ENCODE data around the gene HS6ST2.

HS6ST2 gene

GRCh38 chrX:132853040-132853439, 105.4 kb downstream of the HS6ST2 start:
- in situ Hi-C loops (cut with MboI; ENCODE audit: low sequenced_read_pairs) = no loop called here

- in situ Hi-C loops (cut with MboI; ENCODE audit: low sequenced_read_pairs) = no loop called here
Measured at GRCh38 chrX:132848296-132848970, 110.0 kb downstream of the HS6ST2 start.

- in situ Hi-C loops (cut with MboI; ENCODE audit: low sequenced_read_pairs) = no loop called here
Measured at GRCh38 chrX:132843363-132843762, 115.1 kb downstream of the HS6ST2 start.

GRCh38 chrX:132842460-132843238, 115.8 kb downstream of the HS6ST2 start:
- in situ Hi-C loops (cut with MboI; ENCODE audit: low sequenced_read_pairs) = no loop called here

GRCh38 chrX:132837967-132838366, 120.5 kb downstream of the HS6ST2 start:
- in situ Hi-C loops (cut with MboI; ENCODE audit: low sequenced_read_pairs) = no loop called here

GRCh38 chrX:132837126-132837525, 121.3 kb downstream of the HS6ST2 start:
- in situ Hi-C loops (cut with MboI; ENCODE audit: low sequenced_read_pairs) = no loop called here

GRCh38 chrX:132836471-132836870, 122.0 kb downstream of the HS6ST2 start:
- in situ Hi-C loops (cut with MboI; ENCODE audit: low sequenced_read_pairs) = no loop called here

GRCh38 chrX:132834741-132835140, 123.7 kb downstream of the HS6ST2 start:
- in situ Hi-C loops (cut with MboI; ENCODE audit: low sequenced_read_pairs) = no loop called here

- in situ Hi-C loops (cut with MboI; ENCODE audit: low sequenced_read_pairs) = no loop called here
Measured at GRCh38 chrX:132834109-132834508, 124.3 kb downstream of the HS6ST2 start.

- in situ Hi-C loops (cut with MboI; ENCODE audit: low sequenced_read_pairs) = no loop called here
Measured at GRCh38 chrX:132833373-132833772, 125.1 kb downstream of the HS6ST2 start.

GRCh38 chrX:132831336-132831973, 127.0 kb downstream of the HS6ST2 start:
- in situ Hi-C loops (cut with MboI; ENCODE audit: low sequenced_read_pairs) = no loop called here

- in situ Hi-C loops (cut with MboI; ENCODE audit: low sequenced_read_pairs) = no loop called here
Measured at GRCh38 chrX:132822634-132823012, 135.8 kb downstream of the HS6ST2 start.

- in situ Hi-C loops (cut with MboI; ENCODE audit: low sequenced_read_pairs) = no loop called here
Measured at GRCh38 chrX:132821974-132822633, 136.3 kb downstream of the HS6ST2 start.

GRCh38 chrX:132820675-132821074, 137.8 kb downstream of the HS6ST2 start:
- in situ Hi-C loops (cut with MboI; ENCODE audit: low sequenced_read_pairs) = no loop called here

- in situ Hi-C loops (cut with MboI; ENCODE audit: low sequenced_read_pairs) = no loop called here
Measured at GRCh38 chrX:132819711-132820264, 138.6 kb downstream of the HS6ST2 start.

- in situ Hi-C loops (cut with MboI; ENCODE audit: low sequenced_read_pairs) = no loop called here
Measured at GRCh38 chrX:132818638-132819037, 139.8 kb downstream of the HS6ST2 start.

GRCh38 chrX:132815643-132816042, 142.8 kb downstream of the HS6ST2 start:
- in situ Hi-C loops (cut with MboI; ENCODE audit: low sequenced_read_pairs) = no loop called here

GRCh38 chrX:132810964-132811712, 147.3 kb downstream of the HS6ST2 start:
- in situ Hi-C loops (cut with MboI; ENCODE audit: low sequenced_read_pairs) = no loop called here

- in situ Hi-C loops (cut with MboI; ENCODE audit: low sequenced_read_pairs) = no loop called here
Measured at GRCh38 chrX:132810488-132810887, 147.9 kb downstream of the HS6ST2 start.

GRCh38 chrX:132809581-132809980, 148.8 kb downstream of the HS6ST2 start:
- in situ Hi-C loops (cut with MboI; ENCODE audit: low sequenced_read_pairs) = no loop called here

Measured in HL-60/S4 (cell line).